CD4-positive, alpha-beta T cell treated with Interleukin-6 for 4 hours (primary cell): Measurements from ENCODE around the gene CDH19.
"Not testable (repeated sequence)": the region's sequence is repeated elsewhere in the genome, so short reads cannot be mapped to it uniquely, and the experiment has no call there.

Experiments
- DNase-seq: peaks from one replicate; pipeline ENCODE4 v3.0.0-alpha.2; 2020; ENCODE audit warnings: mixed read lengths

Gene CDH19

DNA sequence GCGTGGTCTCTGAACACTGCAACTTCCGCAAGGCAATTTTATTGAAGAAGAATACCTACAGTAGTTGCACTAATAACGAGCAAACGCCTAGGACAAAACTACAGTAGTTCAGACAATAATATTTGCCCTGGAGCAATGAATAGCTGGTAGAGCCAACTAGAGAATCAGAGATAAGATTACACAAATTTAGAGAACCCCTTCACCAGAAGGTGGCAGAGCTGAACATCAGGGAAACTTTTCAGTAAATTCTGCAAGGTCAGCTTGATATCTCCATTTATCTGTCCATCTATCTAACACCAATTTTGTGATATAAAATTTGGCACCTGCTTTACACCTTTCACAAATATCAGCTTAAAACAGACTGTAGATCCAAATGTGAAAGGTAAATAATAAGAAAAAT lies 43.8 kb downstream of the CDH19 start:
- DNase-seq, result no peak

DNA sequence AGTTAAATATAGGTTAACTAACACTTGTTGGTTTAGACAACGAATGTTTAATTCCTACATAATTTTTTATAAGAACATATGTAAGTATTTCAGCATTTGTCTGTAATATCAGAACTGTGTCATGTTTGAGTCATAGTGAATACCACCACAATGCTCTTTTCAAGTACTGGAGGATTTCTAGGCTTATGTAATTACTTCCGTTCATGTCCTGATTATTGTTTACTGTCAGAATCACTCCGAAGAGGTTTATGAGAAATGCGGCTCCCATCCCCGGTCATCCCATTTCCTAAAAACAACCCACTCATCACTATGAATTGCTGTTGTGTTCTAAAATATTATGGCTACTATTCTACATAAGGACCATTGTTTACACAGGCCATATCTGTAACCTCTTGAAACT lies 45.1 kb downstream of the CDH19 start:
- no peak for DNase-seq

- DNase-seq, result no peak
Measured at GRCh38 chr18:66557091-66557490, 46.8 kb downstream of the CDH19 start.

- no peak for DNase-seq
Measured at GRCh38 chr18:66555585-66555984, 48.3 kb downstream of the CDH19 start.

DNA sequence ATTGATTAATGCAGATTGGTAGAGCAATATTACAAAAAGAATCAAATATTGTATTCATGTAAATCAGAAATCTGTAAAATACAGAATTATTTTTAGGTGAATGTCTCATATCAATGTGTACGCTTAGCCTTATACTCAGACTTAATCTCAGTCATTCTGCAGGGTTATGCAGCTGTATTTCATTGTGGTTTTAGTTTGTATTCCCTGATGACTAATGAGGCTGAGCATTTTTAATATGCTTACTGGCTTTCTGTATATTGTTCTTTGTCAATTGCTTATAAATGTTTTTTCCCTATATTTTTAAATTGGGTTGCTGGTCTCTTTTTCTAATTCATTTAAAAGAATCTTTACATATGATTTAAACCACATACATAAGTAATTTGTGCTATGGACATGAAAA lies 50.1 kb downstream of the CDH19 start:
- DNase-seq, result no peak

GRCh38 chr18:66550366-66550765 lies 53.5 kb downstream of the CDH19 start:
- DNase-seq, result no peak

DNA sequence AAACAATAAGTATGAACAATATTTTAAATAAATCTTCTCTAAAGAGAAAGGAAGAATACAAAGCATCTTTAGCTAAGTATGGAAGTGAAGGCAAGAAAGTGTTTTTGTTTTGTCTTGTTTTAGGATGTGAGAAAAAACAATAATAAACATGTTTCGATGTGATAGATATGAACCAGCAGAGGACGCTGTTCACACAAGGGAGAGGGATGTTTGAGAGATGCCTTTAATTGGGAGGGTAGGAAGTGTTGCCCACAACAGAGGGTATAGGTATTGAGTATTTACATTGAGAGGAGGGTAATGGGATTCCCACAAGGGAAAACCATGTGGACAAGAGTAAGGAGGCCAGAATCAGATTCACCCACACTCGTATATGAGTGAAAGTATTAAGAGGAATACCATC lies 55.1 kb downstream of the CDH19 start:
- DNase-seq, result no peak

DNA sequence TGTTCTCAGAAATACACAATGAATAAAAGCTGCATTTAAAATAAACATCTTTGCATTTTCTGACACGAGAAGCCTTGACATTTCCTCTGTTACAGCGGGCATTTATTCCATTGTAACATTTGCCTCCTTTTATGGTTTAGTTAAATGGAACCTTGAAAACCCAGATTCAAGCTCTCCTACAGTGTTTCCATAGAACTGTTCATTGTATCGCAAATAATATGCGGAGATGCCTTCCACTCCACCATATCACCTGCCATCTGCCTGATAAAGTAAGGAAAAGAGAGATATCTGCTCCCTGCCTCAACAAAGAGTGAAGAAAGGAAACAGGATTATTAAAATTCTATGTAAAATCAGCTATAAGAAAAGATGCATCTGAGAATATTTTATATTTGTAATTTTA lies 69.8 kb downstream of the CDH19 start:
- no peak for DNase-seq

- no peak for DNase-seq
Measured at GRCh38 chr18:66533693-66534092, 70.2 kb downstream of the CDH19 start.

GRCh38 chr18:66523219-66523991 lies 80.5 kb downstream of the CDH19 start:
- no peak for DNase-seq

GRCh38 chr18:66513996-66514395 lies 89.9 kb downstream of the CDH19 start:
- DNase-seq, result no peak

GRCh38 chr18:66511792-66512191 lies 92.1 kb downstream of the CDH19 start:
- DNase-seq, result no peak

GRCh38 chr18:66511289-66511688 lies 92.6 kb downstream of the CDH19 start:
- no peak for DNase-seq

DNA sequence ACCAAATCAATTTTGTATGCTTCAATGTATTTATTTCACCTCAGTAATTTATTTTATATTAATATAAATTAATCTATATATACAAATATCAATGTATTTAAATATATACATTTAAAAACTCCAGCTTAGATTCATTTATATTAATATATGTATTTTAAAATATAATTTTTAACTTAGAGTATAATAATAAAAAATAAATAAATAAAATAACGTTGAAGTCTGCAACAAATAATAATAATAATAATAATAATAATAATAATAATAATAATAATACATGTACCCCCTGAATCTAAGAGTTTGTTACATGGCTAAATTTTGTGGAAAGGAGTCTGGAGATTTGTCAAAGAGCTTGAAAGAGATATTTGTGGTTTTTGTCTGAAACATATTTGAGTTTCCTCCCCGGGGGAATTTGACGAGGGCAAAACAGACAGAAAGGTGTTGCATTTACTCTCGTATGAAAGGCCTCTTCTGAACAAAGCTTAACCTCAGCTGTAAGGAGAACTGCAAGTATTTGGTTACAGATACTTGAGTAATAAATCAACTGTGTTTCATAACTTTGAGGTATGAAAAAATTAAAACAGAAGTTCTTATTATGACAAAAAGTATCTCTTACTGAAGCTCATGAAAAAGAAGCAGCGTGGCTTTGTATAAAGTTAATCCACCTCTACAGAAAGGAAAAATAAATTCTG lies 93.4 kb downstream of the CDH19 start:
- DNase-seq, result no peak

- DNase-seq, result no peak
Measured at GRCh38 chr18:66508937-66509336, 95.0 kb downstream of the CDH19 start.

GRCh38 chr18:66506178-66506577 lies 97.7 kb downstream of the CDH19 start:
- no peak for DNase-seq

- DNase-seq, result no peak
Measured at GRCh38 chr18:66497351-66497750, 106.5 kb downstream of the CDH19 start.

DNA sequence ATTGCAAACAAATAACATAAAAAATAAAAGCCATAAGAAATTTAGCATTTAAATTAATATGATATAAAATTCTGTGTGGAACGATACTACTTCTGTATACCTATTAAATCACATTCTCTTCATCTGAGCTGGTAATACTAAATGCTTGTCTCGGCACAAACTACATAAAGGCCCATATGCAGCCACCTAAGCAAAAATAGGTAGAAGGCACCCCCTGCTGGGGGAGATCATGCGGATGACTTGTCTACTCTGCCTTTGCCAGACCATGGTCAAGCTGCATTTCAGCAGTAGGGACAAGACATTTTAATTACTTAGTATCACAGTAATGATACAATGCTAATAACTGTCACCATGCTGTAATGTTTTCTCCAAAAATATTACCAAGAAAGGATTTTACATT lies 108.0 kb downstream of the CDH19 start:
- no peak for DNase-seq

- DNase-seq, result no peak
Measured at GRCh38 chr18:66473882-66474281, 130.0 kb downstream of the CDH19 start.

DNA sequence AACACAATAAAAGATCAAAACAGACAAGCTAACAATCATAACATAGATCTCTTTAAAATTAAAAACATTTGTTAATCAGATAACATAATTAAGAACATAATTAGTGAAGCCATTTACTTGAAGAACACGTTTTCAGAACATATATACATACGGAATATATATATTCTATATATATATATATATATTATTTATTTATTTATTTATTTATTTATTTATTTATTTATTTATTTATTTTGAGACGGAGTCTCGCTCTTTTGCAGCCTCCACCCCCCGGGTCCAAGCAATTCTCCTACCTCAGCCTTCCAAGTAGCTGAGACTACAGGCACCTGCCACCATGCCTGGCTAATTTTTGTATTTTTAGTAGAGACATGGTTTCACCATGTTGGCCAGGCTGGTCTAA lies 137.7 kb downstream of the CDH19 start:
- not testable (repeated sequence) for DNase-seq

GRCh38 chr18:66461344-66461743 lies 142.5 kb downstream of the CDH19 start:
- DNase-seq, result no peak

GRCh38 chr18:66457245-66457644 lies 146.6 kb downstream of the CDH19 start:
- DNase-seq, result no peak
